Measurements from ENCODE around the gene LKAAEAR1. TPM values are rescaled to one million over a fixed set of nuclear protein-coding genes. Genes with fewer than 3 reads are reported as not detected.

Gene LKAAEAR1
- total and polyA plus RNA-seq, 2 of the 13 experiments (the other 11 are each of a cell fraction or from before 2014, with no cell fraction given) = not detected

- TF ChIP-seq MBD4 (IDR thresholded peaks at IDR 0.05; ENCODE audit: borderline replicate concordance, low read length) = no peak
- TF ChIP-seq SIN3A (IDR thresholded peaks at IDR 0.05; ENCODE audit: borderline replicate concordance, low read depth, low read length) = no peak
- no peak for TF ChIP-seq HNRNPUL1 (IDR thresholded peaks at IDR 0.05; ENCODE audit: low read depth, low read length)
- no peak for TF ChIP-seq ZNF652 (CRISPR knock-in tag; IDR thresholded peaks at IDR 0.05; ENCODE audit: borderline replicate concordance, low read depth)
- TF ChIP-seq AGO2 (optimal IDR thresholded peaks at IDR 0.05; ENCODE audit: low read depth, low read length) = peak; percentile 38
- TF ChIP-seq IRF1 (CRISPR knock-in tag; IDR thresholded peaks at IDR 0.05; ENCODE audit: low read depth) = 0 out of 2 replicates have a peak, but pooled peaks have one; percentile 56
- no peak for TF ChIP-seq ZFP82 (CRISPR knock-in tag; IDR thresholded peaks at IDR 0.05; ENCODE audit: borderline replicate concordance)
- no peak for TF ChIP-seq ZFYVE20 (CRISPR knock-in tag; IDR thresholded peaks at IDR 0.05; ENCODE audit: borderline replicate concordance, low read depth)
- TF ChIP-seq, protein P1, sequence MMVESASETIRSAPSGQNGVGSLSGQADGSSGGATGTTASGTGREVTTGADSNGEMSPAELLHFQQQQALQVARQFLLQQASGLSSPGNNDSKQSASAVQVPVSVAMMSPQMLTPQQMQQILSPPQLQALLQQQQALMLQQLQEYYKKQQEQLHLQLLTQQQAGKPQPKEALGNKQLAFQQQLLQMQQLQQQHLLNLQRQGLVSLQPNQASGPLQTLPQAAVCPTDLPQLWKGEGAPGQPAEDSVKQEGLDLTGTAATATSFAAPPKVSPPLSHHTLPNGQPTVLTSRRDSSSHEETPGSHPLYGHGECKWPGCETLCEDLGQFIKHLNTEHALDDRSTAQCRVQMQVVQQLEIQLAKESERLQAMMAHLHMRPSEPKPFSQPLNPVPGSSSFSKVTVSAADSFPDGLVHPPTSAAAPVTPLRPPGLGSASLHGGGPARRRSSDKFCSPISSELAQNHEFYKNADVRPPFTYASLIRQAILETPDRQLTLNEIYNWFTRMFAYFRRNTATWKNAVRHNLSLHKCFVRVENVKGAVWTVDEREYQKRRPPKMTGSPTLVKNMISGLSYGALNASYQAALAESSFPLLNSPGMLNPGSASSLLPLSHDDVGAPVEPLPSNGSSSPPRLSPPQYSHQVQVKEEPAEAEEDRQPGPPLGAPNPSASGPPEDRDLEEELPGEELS (CRISPR knock-in tag; IDR thresholded peaks at IDR 0.05) = no peak
- TF ChIP-seq ZNF329 (CRISPR knock-in tag; IDR thresholded peaks at IDR 0.05; ENCODE audit: low read depth) = no peak
- peak; percentile 31; the same call in 1 of the 2 replicates for TF ChIP-seq BCL3 (CRISPR knock-in tag; IDR thresholded peaks at IDR 0.05)
- TF ChIP-seq ZSCAN29 (CRISPR knock-in tag; conservative IDR thresholded peaks at IDR 0.05) = no peak
- no peak for TF ChIP-seq BCLAF1 (IDR thresholded peaks at IDR 0.05)
- TF ChIP-seq NFYC (CRISPR knock-in tag; IDR thresholded peaks at IDR 0.05) = no peak
- TF ChIP-seq NONO (IDR thresholded peaks at IDR 0.05) = no peak
- TF ChIP-seq NONO (CRISPR knock-in tag; conservative IDR thresholded peaks at IDR 0.05) = peak; percentile 46
- no peak for TF ChIP-seq PPARG (CRISPR knock-in tag; conservative IDR thresholded peaks at IDR 0.05)
- peak; percentile 33 for TF ChIP-seq MXD3 (CRISPR knock-in tag; IDR thresholded peaks at IDR 0.05)
- no peak for TF ChIP-seq KAT7 (CRISPR knock-in tag; IDR thresholded peaks at IDR 0.05; ENCODE audit: borderline replicate concordance)
- no peak for TF ChIP-seq ZNF543 (CRISPR knock-in tag; IDR thresholded peaks at IDR 0.05)
- TF ChIP-seq ZNF674 (CRISPR knock-in tag; IDR thresholded peaks at IDR 0.05; ENCODE audit: low read depth) = no peak
Observed at GRCh38 chr20:64039293-64040160, 44.7 kb downstream of the LKAAEAR1 start (continued).

Measured in HepG2 (cell line).